SH-SY5Y (cell line): ENCODE data around the gene IRF8.

Source experiments
- GATA2 ChIP-seq: IDR thresholded peaks from 2 replicates; pipeline ENCODE4 v1.6.1; 2011; ENCODE audit warnings: mild to moderate bottlenecking, low read depth, low read length
- GATA3 ChIP-seq: IDR thresholded peaks from 2 replicates; pipeline ENCODE4 v1.6.1; 2011; ENCODE audit warnings: low read depth, mild to moderate bottlenecking, low read length, moderate library complexity

DNA sequence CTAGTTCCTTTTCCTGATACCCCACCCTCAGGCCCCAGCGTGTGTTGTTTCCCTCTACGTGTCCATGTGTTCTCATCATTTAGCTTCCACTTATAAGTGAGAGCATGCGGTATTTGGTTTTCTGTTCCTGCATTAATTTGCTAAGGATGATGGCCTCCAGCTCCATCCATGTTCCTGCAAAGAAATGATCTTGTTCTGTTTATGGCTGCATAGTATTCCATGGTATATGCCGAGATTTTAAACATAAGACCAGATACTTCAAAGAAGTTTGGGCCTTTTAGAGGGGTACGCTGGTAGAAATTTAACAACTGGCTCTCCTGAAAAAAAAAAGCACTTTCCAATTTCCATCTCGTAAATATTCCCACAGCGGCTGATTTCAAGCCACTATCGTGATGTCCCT lies 59.8 kb downstream of the IRF8 start:
- TF ChIP-seq GATA2 (no peak), GATA3 (no peak)
